ENCODE data around the gene MSI2. TPM values are rescaled to one million over a fixed set of nuclear protein-coding genes. Genes with fewer than 3 reads are reported as not detected.

Gene MSI2
- total and polyA plus RNA-seq, 2 donors (not counting 3 experiments of a cell fraction or from before 2014, with no cell fraction given) = 20.9 to 59.3 TPM

- CTCF ChIA-PET = interaction anchor here (1.0 to 1.5 kb wide), 3 partner anchors 15 to 129 kb away, joined by 3 to 6 read pairs (median 4); no protein-coding TSS in a partner anchor
These were observed 115.8 kb downstream of the MSI2 start for GRCh38 chr17:57372156-57372555.

More at GRCh38 chr17:57372156-57372555, 115.8 kb downstream of the MSI2 start:
- Histone ChIP-seq H3K4me2 (ENCODE audit: insufficient read depth, low read length) (no peak overlapping the region), H3K9me3 (replicated peaks; ENCODE audit: control insufficient read depth, insufficient read depth, low read length) (no peaks in the 10 kb centered on the region), H3K79me2 (ENCODE audit: control insufficient read depth, insufficient read depth, low read length) (no peaks in the 10 kb centered on the region), H4K20me1 (replicated peaks; ENCODE audit: control insufficient read depth, extremely low read depth, insufficient read depth, low read length) (no peaks in the 10 kb centered on the region), H3K27ac (ENCODE audit: insufficient read depth, low read depth, low read length) (no peak overlapping the region), H3K9ac (replicated peaks; ENCODE audit: extremely low read depth, insufficient read depth, low read length) (no peak overlapping the region), H3K9me1 (replicated peaks; ENCODE audit: control insufficient read depth, extremely low read depth, insufficient read depth, low read length) (no peaks in the 10 kb centered on the region), H3K4me1 (ENCODE audit: control insufficient read depth, extremely low read depth, insufficient read depth, low read length) (peaks cover 5% of the 10 kb centered on the region), H3K36me3 (ENCODE audit: control insufficient read depth in 2 of 2, extremely low read depth in 1 of 2, insufficient read depth in 2 of 2, low read length in 2 of 2) (no peaks in the 10 kb centered on the region), H2AFZ (ENCODE audit: low read depth, low read length) (no peak overlapping the region), H3K4me3 (replicated peaks in 1 of 3; ENCODE audit: insufficient read depth in 1 of 3, low read depth in 1 of 3, low read length in 3 of 3) (no peak overlapping the region), H3K27me3 (ENCODE audit: control insufficient read depth in 2 of 2, insufficient read depth in 2 of 2, low read length in 2 of 2) (no peaks in the 10 kb centered on the region)
- BruUV-seq (replicated peaks) = no TSS peak
- FAIRE-seq (peak; percentile 52), DNase-seq (ENCODE audit: low read depth, low spot score) (peak; percentile 35)
- dilution Hi-C loops (cut with MboI; ENCODE audit: extremely low pct_ligation_motif_present, low sequenced_read_pairs) = no loop called here
- POLR2A ChIA-PET = no interaction called here
- TF ChIP-seq POLR2A (IDR thresholded peaks at IDR 0.05; ENCODE audit: low read depth, low read length) (no peak), MAX (IDR thresholded peaks at IDR 0.05; ENCODE audit: insufficient read depth, insufficient read length) (no peak), POLR2AphosphoS5 (IDR thresholded peaks at IDR 0.05; ENCODE audit: insufficient read depth, low read depth, low read length) (no peak), JUN (IDR thresholded peaks at IDR 0.05; ENCODE audit: borderline replicate concordance, insufficient read depth, insufficient read length, low read depth) (no peak), GATA2 (IDR thresholded peaks at IDR 0.05; ENCODE audit: insufficient read depth, insufficient read length, low read depth, low read length) (no peak), EZH2 (IDR thresholded peaks at IDR 0.05; ENCODE audit: borderline replicate concordance, low read depth, low read length, severe bottlenecking) (no peak), CTCF (IDR thresholded peaks at IDR 0.05; ENCODE audit: extremely low read depth in 1 of 2, insufficient read depth in 1 of 2, low read depth in 1 of 2, low read length in 2 of 2) (no peak), MYC (IDR thresholded peaks at IDR 0.05; ENCODE audit: low read depth, low read length) (no peak), FOS (IDR thresholded peaks at IDR 0.05; ENCODE audit: borderline replicate concordance, insufficient read depth, low read length) (no peak)
- intact Hi-C loops (cut with micrococcal nuclease) = no loop called here

Data from endothelial cell of umbilical vein (primary cell).